H9 (cell line): ENCODE measurements around the gene KCNJ11. TPM values are rescaled to one million over a fixed set of nuclear protein-coding genes. Genes with fewer than 3 reads are reported as not detected.

ENCODE experiments used
- DNase-seq: peaks from one replicate; pipeline ENCODE4 v3.0.0-alpha.2; 2017
- H2AFZ ChIP-seq: one replicate; pipeline ENCODE4 v1.6.1; 2013; ENCODE audit warnings: mild to moderate bottlenecking, low read length, control low read depth, moderate library complexity
- H2AK5ac ChIP-seq: 2 replicates; pipeline ENCODE4 v1.6.1; 2013; ENCODE audit warnings: low read length, control low read depth, mixed read lengths; ENCODE audit not compliant: insufficient read length
- H2BK120ac ChIP-seq: one replicate; pipeline ENCODE4 v1.6.1; 2013; ENCODE audit warnings: low read depth, mild to moderate bottlenecking, low read length, control low read depth, inconsistent platforms; ENCODE audit not compliant: poor library complexity, severe bottlenecking
- H2BK12ac ChIP-seq: 2 replicates; pipeline ENCODE4 v1.6.1; 2013; ENCODE audit warnings: low read length, control low read depth, mixed read lengths, low read depth; ENCODE audit not compliant: insufficient read length
- H2BK15ac ChIP-seq: 2 replicates; pipeline ENCODE4 v1.6.1; 2013; ENCODE audit warnings: low read depth, low read length, control low read depth
- H2BK20ac ChIP-seq: one replicate; pipeline ENCODE4 v1.6.1; 2013; ENCODE audit warnings: low read depth, mild to moderate bottlenecking, low read length, control low read depth, inconsistent platforms; ENCODE audit not compliant: poor library complexity, severe bottlenecking
- H2BK5ac ChIP-seq: 2 replicates; pipeline ENCODE4 v1.6.1; 2013; ENCODE audit warnings: low read length, control low read depth, mixed read lengths; ENCODE audit not compliant: insufficient read length
- H3K14ac ChIP-seq: 2 replicates; pipeline ENCODE4 v1.6.1; 2013; ENCODE audit warnings: low read length, control low read depth; ENCODE audit not compliant: insufficient read depth
- H3K18ac ChIP-seq: 2 replicates; pipeline ENCODE4 v1.6.1; 2013; ENCODE audit warnings: low read depth, mild to moderate bottlenecking, mixed read lengths, low read length, control low read depth; ENCODE audit not compliant: insufficient read length
- H3K23ac ChIP-seq: 2 replicates; pipeline ENCODE4 v1.6.1; 2013; ENCODE audit warnings: low read length, control low read depth, mixed read lengths, low read depth; ENCODE audit not compliant: insufficient read length
- H3K23me2 ChIP-seq: 2 replicates; pipeline ENCODE4 v1.6.1; 2013; ENCODE audit warnings: low read depth, mild to moderate bottlenecking, mixed read lengths, low read length, control low read depth; ENCODE audit not compliant: insufficient read length, poor library complexity, severe bottlenecking
- H3K27ac ChIP-seq: 2 replicates; pipeline ENCODE4 v1.5.1; 2013; ENCODE audit warnings: low read length, control low read depth, mixed read lengths, low read depth; ENCODE audit not compliant: insufficient read length
- H3K27me3 ChIP-seq: 2 replicates; pipeline ENCODE4 v1.6.1; 2013; ENCODE audit warnings: low read length, control low read depth, inconsistent platforms; ENCODE audit not compliant: insufficient read depth
- H3K4ac ChIP-seq: 2 replicates; pipeline ENCODE4 v1.6.1; 2013; ENCODE audit warnings: low read depth, mild to moderate bottlenecking, control low read depth, inconsistent platforms, low read length, moderate library complexity
- H3K4me1 ChIP-seq: 2 replicates; pipeline ENCODE4 v1.6.1; 2013; ENCODE audit warnings: low read length, control low read depth, inconsistent platforms; ENCODE audit not compliant: insufficient read depth
- H3K4me2 ChIP-seq: 2 replicates; pipeline ENCODE4 v1.6.1; 2013; ENCODE audit warnings: low read length, control low read depth, mixed read lengths; ENCODE audit not compliant: insufficient read length, insufficient read depth
- H3K56ac ChIP-seq: 2 replicates; pipeline ENCODE4 v1.6.1; 2013; ENCODE audit warnings: low read depth, mild to moderate bottlenecking, mixed read lengths, low read length, control low read depth; ENCODE audit not compliant: insufficient read length
- H3K79me1 ChIP-seq: 2 replicates; pipeline ENCODE4 v1.6.1; 2013; ENCODE audit warnings: low read depth, mild to moderate bottlenecking, moderate library complexity, low read length, control low read depth, inconsistent platforms; ENCODE audit not compliant: insufficient read depth, poor library complexity, severe bottlenecking
- H3K79me2 ChIP-seq: 2 replicates; pipeline ENCODE4 v1.6.1; 2013; ENCODE audit warnings: low read length, control low read depth, inconsistent platforms; ENCODE audit not compliant: insufficient read depth
- H3K9ac ChIP-seq: 2 replicates; pipeline ENCODE4 v1.6.1; 2013; ENCODE audit warnings: low read length, control low read depth, mixed read lengths; ENCODE audit not compliant: insufficient read length; ENCODE audit errors: extremely low read depth
- H3K9me3 ChIP-seq: one replicate; pipeline ENCODE4 v1.6.1; 2013; ENCODE audit warnings: low read depth, low read length, inconsistent platforms; ENCODE audit not compliant: control insufficient read depth
- H3T11ph ChIP-seq: one replicate; pipeline ENCODE4 v1.6.1; 2013; ENCODE audit warnings: mild to moderate bottlenecking, low read length, control low read depth, inconsistent platforms
- H4K20me1 ChIP-seq: one replicate; pipeline ENCODE4 v1.6.1; 2013; ENCODE audit not compliant: control insufficient read depth, insufficient read length, insufficient read depth
- H4K5ac ChIP-seq: 2 replicates; pipeline ENCODE4 v1.6.1; 2013; ENCODE audit warnings: low read depth, mild to moderate bottlenecking, mixed read lengths, low read length, control low read depth; ENCODE audit not compliant: insufficient read length
- H4K8ac ChIP-seq: replicated peaks from 2 replicates; pipeline ENCODE4 v1.6.1; 2013; ENCODE audit warnings: low read length, control low read depth, mixed read lengths, low read depth; ENCODE audit not compliant: insufficient read length
- H4K91ac ChIP-seq: 2 replicates; pipeline ENCODE4 v1.6.1; 2013; ENCODE audit warnings: low read depth, mild to moderate bottlenecking, moderate library complexity, mixed read lengths, low read length, control low read depth; ENCODE audit not compliant: insufficient read length
- H3K27ac Mint-ChIP-seq, 3 experiments: 2 replicates in 2 of 3; 3 replicates in 1 of 3; pipeline ENCODE4 v1.8.0; 2020 to 2021; ENCODE audit warnings: mixed read lengths in 3 of 3, mild to moderate bottlenecking in 1 of 3, moderate library complexity in 1 of 3
- H3K27me3 Mint-ChIP-seq: 2 replicates; pipeline ENCODE4 v1.8.0; 2021; ENCODE audit warnings: low read depth, mild to moderate bottlenecking, moderate library complexity, mixed read lengths
- H3K36me3 Mint-ChIP-seq, 3 experiments: 2 replicates in 2 of 3; 3 replicates in 1 of 3; pipeline ENCODE4 v1.8.0; 2020 to 2021; ENCODE audit warnings: low read depth in 3 of 3, mixed read lengths in 3 of 3; ENCODE audit not compliant: insufficient read depth in 1 of 3
- H3K4me1 Mint-ChIP-seq, 2 experiments: 2 replicates each; pipeline ENCODE4 v1.8.0; 2020; ENCODE audit warnings: mixed read lengths in 2 of 2
- H3K4me3 Mint-ChIP-seq, 2 experiments: 2 replicates in 1 of 2; 3 replicates in 1 of 2; pipeline ENCODE4 v1.8.0; 2020 to 2021; ENCODE audit warnings: mild to moderate bottlenecking in 2 of 2, mixed read lengths in 2 of 2, moderate library complexity in 1 of 2
- H3K9me3 Mint-ChIP-seq, 2 experiments: 2 replicates in 1 of 2; 3 replicates in 1 of 2; pipeline ENCODE4 v1.8.0; 2020; ENCODE audit warnings: mild to moderate bottlenecking in 2 of 2, mixed read lengths in 2 of 2, moderate library complexity in 1 of 2
- CTCF ChIP-seq: fragments of 200-600 bp; sonication (generic); conservative IDR thresholded peaks from 3 replicates; pipeline ENCODE4 v1.8.0; 2021; ENCODE audit warnings: antibody characterized with exemption, mild to moderate bottlenecking
- WGBS: extraction: QIAGEN DNeasy Blood & Tissue Kit; methylation state at CpG from one replicate; pipeline ENCODE4 v1.1.7; 2013; ENCODE audit warnings: missing lambda C conversion rate, low lambda C conversion rate, mixed read lengths; ENCODE audit not compliant: insufficient read length; ENCODE audit errors: extremely low coverage; 5-methylcytosine and 5-hydroxymethylcytosine counted together
- total RNA-seq: library from RNA; stranded (reverse); gene quantifications from 2 replicates; pipeline ENCODE4 v1.2.1, GENCODE V29; 2021

The KCNJ11 gene
- total RNA-seq, 1 experiment from 2014 or later: 2.3 TPM

- Histone ChIP-seq H3K79me1 (no peaks in the 10 kb centered on the region), H2AK5ac (no peak overlapping the region), H2BK12ac (no peak overlapping the region), H3K79me2 (no peaks in the 10 kb centered on the region), H3K23me2 (no peaks in the 10 kb centered on the region), H3K4ac (no peak overlapping the region), H2BK20ac (no peak overlapping the region), H2BK15ac (no peak overlapping the region), H3K4me2 (no peak overlapping the region), H2BK120ac (no peak overlapping the region), H4K5ac (no peak overlapping the region), H4K20me1 (no peaks in the 10 kb centered on the region), H3K23ac (no peak overlapping the region), H4K8ac (no peak overlapping the region), H3K56ac (no peak overlapping the region), H3K14ac (no peak overlapping the region), H3K27ac (no peak overlapping the region), H2BK5ac (no peak overlapping the region), H4K91ac (no peak overlapping the region), H3K9ac (no peak overlapping the region), H3K9me3 (no peaks in the 10 kb centered on the region), H3K18ac (no peak overlapping the region), H3K27me3 (no peaks in the 10 kb centered on the region), H3T11ph (no peak overlapping the region), H3K4me1 (no peaks in the 10 kb centered on the region; the same call in 1 of the 2 replicates), H2AFZ (no peak overlapping the region)
- Mint-ChIP-seq H3K4me1 (peaks cover 16 to 17% of the 10 kb centered on the region in 2 experiments), H3K9me3 (no peaks in the 10 kb centered on the region; a peak in 1 of 5 replicates), H3K36me3 (no peaks in the 10 kb centered on the region; a peak in 1 of 7 replicates), H3K27me3 (peaks cover 30% of the 10 kb centered on the region), H3K4me3 (no peak overlapping the region), H3K27ac (no peak overlapping the region)
- TF ChIP-seq CTCF: no peak
- WGBS: no CpG with 5 or more reads among the region's 11 CpGs
- no peak for DNase-seq
These were observed 35.3 kb upstream of the KCNJ11 start for GRCh38 chr11:17423533-17424310.
